T-helper 17 cell (primary cell): ENCODE results near the gene C7orf57. TPM values are rescaled to one million over a fixed set of nuclear protein-coding genes. Genes with fewer than 3 reads are reported as not detected.
"Not testable (repeated sequence)": the region's sequence is repeated elsewhere in the genome, so short reads cannot be mapped to it uniquely, and the experiment has no call there.

Source experiments
- ATAC-seq: fragments of 150-1000 bp; cut with Tn5 transposase; 2 replicates; pipeline ENCODE4 v1.10.0; 2021; ENCODE audit warnings: mild to moderate bottlenecking, moderate library complexity
- DNase-seq, 3 donors: peaks; one replicate each; pipeline versions ENCODE4 v3.0.0 to v3.0.0-alpha.2; 2020 to 2021
- H3K9me3 ChIP-seq: one replicate; pipeline ENCODE4 v1.7.0; 2013; ENCODE audit warnings: low read length, mild to moderate bottlenecking; ENCODE audit not compliant: control insufficient read depth, poor library complexity, severe bottlenecking
- H3K27ac Mint-ChIP-seq: one replicate; pipeline ENCODE4 v1.8.0; 2022; ENCODE audit warnings: mild to moderate bottlenecking, moderate library complexity, mixed read lengths
- H3K27me3 Mint-ChIP-seq: one replicate; pipeline ENCODE4 v1.8.0; 2022; ENCODE audit warnings: mixed read lengths
- H3K36me3 Mint-ChIP-seq: one replicate; pipeline ENCODE4 v1.8.0; 2022; ENCODE audit warnings: low read depth, mixed read lengths
- H3K4me1 Mint-ChIP-seq: one replicate; pipeline ENCODE4 v1.8.0; 2022; ENCODE audit warnings: mild to moderate bottlenecking, mixed read lengths
- H3K4me3 Mint-ChIP-seq: one replicate; pipeline ENCODE4 v1.8.0; 2022; ENCODE audit warnings: mild to moderate bottlenecking, moderate library complexity, mixed read lengths
- total RNA-seq, 4 donors: library from RNA in 2 of 4; stranded (reverse) in 2 of 4; gene quantifications; one replicate each; pipeline ENCODE4 v1.2.3 and lab custom pipeline; 2022 to 2026

C7orf57 gene
- total RNA-seq, 2 donors from 2014 or later = 0.29 to 0.30 TPM

DNA sequence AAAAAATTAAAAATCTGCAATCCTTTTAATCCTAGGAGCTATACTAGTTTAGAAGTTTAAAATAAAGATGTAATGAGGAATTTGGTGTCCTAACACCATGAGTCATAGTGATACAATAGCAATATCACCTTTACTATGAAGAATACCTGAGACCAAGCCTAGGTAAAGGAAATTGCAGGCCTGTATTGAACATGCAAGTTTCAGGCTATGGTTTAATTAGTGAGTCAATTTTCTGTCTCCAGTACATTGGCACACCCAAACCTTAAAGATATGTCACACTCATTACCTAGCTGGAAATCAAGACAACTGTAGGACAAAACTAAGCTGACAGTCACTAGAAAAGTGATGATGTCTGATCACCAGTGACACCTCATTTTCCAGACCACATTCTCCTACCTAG, 47.0 kb downstream of the C7orf57 start:
- H3K36me3 Mint-ChIP-seq, H3K9me3 ChIP-seq, H3K27ac Mint-ChIP-seq, H3K27me3 Mint-ChIP-seq, DNase-seq, H3K4me3 Mint-ChIP-seq, ATAC-seq: not testable (repeated sequence)
- H3K4me1 Mint-ChIP-seq = peaks cover 38% of the 10 kb centered on the region

DNA sequence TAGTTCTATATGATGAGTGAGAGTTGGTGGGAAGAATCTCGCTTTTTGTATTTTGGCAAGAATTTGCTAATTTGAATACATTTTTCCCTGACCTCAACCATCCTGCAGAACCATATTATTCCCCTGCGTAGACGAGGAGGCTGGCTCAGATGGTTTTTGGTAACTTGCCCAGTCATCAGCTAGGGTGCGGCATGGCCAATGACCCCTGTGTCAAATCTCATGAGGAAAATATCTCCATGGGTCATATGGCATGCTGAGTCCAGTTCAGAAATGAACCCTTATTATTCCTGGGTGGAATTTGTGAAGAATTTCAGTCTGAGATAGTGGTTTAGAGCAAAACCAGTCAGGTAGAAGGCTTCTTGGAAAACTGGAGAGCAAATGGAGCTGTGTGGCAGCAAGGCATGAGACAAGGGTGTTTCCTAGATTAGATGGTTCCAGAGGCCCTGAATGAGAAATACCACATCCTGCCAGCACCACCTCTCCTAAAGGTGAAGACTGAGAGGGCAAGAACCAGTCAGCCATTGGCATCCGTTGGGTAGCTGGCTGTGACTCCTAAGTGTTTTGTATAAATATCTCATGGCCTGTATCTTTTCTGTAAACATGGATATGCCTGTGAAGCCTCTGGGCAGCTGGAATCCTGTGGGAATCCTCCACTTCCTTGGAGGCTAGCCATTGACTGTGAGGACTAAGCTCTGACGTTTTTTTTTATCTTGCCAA, 47.9 kb downstream of the C7orf57 start:
- DNase-seq (no peak), ATAC-seq (peak; percentile 40)
- H3K36me3 Mint-ChIP-seq = no peaks in the 10 kb centered on the region
- H3K27ac Mint-ChIP-seq = no peak overlapping the region
- H3K27me3 Mint-ChIP-seq = no peaks in the 10 kb centered on the region
- H3K4me1 Mint-ChIP-seq = peaks cover 43% of the 10 kb centered on the region
- H3K4me3 Mint-ChIP-seq = no peak overlapping the region
- H3K9me3 ChIP-seq = no peaks in the 10 kb centered on the region

DNA sequence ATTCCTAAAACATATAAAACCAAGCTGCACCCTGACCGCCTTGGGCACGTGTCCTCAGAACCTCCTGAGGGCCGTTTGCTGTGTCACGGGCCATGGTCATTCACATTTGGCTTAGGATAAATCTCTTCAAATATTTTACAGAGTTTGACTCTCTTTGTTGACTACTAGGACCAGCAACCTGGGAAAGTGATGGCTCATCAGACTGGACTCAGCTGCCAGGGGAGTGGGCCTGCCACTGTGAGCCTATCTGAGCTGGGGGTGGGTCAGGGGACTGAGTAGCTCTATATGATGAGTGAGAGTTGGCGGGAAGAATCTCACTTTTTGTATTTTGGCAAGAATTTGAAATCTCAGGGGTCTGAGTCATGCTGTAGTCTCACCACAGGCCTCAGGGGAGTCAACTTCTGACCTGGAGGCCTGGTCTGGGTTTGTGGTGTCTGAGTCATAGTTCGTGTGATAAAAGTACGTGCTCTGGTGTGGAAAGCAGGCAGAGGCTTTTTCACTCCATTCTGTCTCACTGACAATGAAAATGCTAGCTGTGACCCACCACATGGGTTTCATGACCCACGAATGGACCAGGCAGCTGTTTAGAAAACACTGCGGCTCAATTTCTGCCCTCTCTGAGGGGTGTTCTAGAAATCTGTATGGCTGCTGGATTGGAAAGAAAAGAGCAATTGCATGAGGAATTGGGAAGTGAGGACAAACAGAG, 49.5 kb downstream of the C7orf57 start:
- ATAC-seq = peak; percentile 21
- Mint-ChIP-seq H3K36me3 (no peaks in the 10 kb centered on the region), H3K27ac (peak overlapping the region; percentile 91)

DNA sequence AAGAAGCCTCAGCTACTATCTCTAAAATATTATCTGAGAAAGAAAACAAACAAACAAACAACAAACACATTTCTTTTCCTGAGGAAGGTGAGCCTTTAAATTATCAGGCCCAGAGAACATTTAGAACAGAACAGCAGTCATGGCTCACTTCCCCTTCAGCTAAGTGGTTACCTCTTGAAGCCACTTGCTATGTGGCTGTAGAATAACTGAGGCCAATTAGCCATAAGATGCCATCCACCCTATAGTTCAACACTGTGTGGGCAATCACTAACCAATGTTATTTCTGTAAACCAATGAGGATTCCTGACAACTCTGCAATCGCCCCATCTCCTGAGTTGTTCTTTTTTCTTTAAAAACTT, 50.1 kb downstream of the C7orf57 start:
- H3K4me1 Mint-ChIP-seq = peaks cover 45% of the 10 kb centered on the region
- peak overlapping the region; percentile 91 for H3K27ac Mint-ChIP-seq
- no peak for DNase-seq

More for the DNA sequence above, 49.5 kb downstream of the C7orf57 start:
- peaks cover 43% of the 10 kb centered on the region for H3K4me1 Mint-ChIP-seq
- no peaks in the 10 kb centered on the region for H3K9me3 ChIP-seq
- DNase-seq = peak in 2 of 3 donors; percentile 26 to 41
- H3K27me3 Mint-ChIP-seq = no peaks in the 10 kb centered on the region
- H3K4me3 Mint-ChIP-seq = peak overlapping the region; percentile 8

DNA sequence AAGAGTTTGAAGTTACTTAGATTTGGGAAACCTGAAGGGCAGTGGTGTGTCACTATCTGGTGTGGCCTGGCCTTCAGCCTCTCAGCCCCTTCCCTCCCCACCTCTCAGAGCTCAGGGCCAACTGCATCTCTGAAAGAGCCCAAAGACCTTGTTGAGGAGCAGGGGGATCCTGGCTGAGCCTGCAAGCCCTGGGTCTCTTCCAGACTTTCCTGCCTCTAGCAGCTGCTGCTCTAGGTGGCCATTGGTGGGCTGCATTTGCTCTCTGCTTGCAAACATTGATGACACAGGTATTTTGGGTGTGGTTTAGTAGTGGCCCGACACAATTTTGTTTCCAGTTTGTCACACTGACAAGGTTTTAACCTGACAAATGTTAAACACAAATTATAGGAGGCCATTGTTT, 50.6 kb downstream of the C7orf57 start:
- Mint-ChIP-seq H3K4me3 (no peak overlapping the region), H3K4me1 (peaks cover 50% of the 10 kb centered on the region), H3K36me3 (peaks cover 2% of the 10 kb centered on the region), H3K27ac (peak overlapping the region; percentile 91), H3K27me3 (no peaks in the 10 kb centered on the region)
- DNase-seq = no peak
- H3K9me3 ChIP-seq = no peaks in the 10 kb centered on the region
- no peak for ATAC-seq

More for the DNA sequence above, 50.1 kb downstream of the C7orf57 start:
- H3K4me3 Mint-ChIP-seq = peak overlapping the region; percentile 8
- H3K36me3 Mint-ChIP-seq = no peaks in the 10 kb centered on the region
- no peaks in the 10 kb centered on the region for H3K27me3 Mint-ChIP-seq
- no peak for ATAC-seq
- H3K9me3 ChIP-seq = no peaks in the 10 kb centered on the region

DNA sequence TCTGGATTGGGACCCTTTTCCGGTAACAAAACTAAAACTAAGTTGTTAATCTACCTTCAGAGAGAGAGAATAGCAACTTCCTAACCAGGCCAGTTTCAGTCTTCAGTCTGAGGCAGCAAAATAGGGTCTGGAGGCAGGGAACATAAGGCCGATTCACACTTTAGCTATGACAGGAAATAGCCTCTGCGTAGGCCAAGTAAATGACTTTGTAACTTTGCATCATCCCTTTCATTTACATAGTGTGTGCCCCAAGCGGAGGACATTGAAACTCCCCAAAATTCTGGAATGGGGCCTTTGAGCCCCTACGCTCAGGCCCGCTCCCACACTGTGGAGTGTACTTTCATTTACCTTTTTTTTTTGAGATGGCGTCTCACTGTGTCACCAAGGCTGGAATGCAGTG, 52.0 kb downstream of the C7orf57 start:
- Mint-ChIP-seq H3K4me3 (peak overlapping the region; percentile 71), H3K27ac (peak overlapping the region; percentile 91), H3K4me1 (peaks cover 60% of the 10 kb centered on the region), H3K27me3 (no peaks in the 10 kb centered on the region), H3K36me3 (peaks cover 2% of the 10 kb centered on the region)
- ATAC-seq (no peak), DNase-seq (no peak)
- H3K9me3 ChIP-seq = no peaks in the 10 kb centered on the region

DNA sequence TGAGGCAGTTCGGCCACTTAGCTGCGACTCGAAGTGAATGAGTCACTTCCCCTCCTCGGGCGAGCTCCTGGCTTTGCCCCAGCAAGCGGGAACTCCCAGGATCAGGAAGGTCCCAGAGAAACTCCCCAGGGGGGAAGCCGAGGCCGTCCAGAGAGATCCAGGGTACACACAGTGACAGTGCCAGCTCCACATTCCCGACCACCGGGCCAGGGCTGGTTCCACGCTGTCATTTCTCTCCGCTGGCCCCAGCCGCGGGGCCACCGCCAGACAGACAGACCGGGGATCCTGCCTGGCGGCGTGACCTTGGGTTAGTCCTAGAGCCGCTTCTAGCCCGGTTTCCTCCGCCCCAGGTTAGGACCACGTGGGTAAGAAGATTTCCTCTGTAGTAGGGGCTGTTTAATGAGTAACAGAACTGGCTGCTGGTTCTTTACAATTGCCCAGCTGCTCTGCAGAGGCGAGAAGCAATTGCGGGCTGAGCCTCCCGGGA, 53.3 kb downstream of the C7orf57 start:
- H3K4me1 Mint-ChIP-seq = peaks cover 56% of the 10 kb centered on the region
- H3K9me3 ChIP-seq = no peaks in the 10 kb centered on the region
- DNase-seq (no peak), ATAC-seq (peak; percentile 75)
- peaks cover 2% of the 10 kb centered on the region for H3K36me3 Mint-ChIP-seq
- peak overlapping the region; percentile 91 for H3K27ac Mint-ChIP-seq
- peak overlapping the region; percentile 91 for H3K4me3 Mint-ChIP-seq
- no peaks in the 10 kb centered on the region for H3K27me3 Mint-ChIP-seq

DNA sequence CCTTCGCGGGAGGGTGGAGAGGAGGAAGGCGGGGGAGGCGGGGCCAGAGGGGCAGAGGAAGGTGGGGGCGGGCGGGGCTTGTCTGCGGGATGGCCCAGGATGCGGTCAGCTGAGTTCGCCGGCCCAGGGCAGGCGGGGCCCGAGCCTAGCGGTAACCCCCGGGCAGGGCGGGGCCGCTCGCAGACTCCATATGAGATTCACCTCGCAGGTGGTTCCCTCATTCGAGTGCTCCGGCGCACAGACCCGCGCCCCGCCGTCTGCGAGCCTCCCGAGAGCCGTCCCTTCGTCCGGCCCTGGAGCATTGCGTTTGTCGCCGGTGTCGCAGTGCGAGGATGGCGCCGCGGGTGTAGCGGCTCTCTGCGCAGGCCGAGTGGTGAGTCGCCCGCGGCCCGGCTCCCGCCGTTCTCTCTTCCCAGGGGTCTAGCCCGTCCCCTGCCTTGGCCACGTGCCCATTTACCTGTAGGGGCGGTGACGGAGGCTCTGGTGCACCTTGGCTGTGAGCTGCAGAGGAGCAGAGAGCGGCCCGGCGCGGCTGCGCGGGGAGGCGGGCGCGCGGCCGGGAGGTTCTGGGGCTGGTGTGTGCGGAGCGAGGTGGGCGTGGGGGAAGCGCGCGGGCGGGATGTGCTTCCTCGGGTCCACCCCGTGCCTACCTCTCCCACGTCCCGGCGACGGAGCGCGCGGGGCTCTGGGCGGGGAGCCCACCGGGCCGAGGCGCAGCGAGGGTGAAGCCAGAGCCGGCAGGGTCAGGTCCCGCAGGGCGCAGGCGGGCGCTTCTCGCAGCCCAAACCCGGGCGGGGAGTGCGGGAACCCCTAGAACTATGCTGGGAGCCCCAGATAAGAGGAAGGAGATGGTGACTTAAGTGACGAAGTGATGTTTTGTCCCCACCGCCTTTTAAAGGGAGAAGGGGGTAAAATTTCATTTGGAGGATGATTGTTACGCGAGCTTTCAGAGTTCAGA, 54.0 kb downstream of the C7orf57 start, which contains the start of gene UPP1:
UPP1 (plus strand) TSS at position 220 of the 958 bp plus-strand sequence. CDS start 5,519 bp downstream, outside the sequence.
- Mint-ChIP-seq H3K4me3 (peak within 1 kb of the TSS; percentile 91), H3K36me3 (peaks cover 2% of the 10 kb centered on the region), H3K4me1 (peaks cover 58% of the 10 kb centered on the region), H3K27me3 (no peaks in the 10 kb centered on the region), H3K27ac (peak within 1 kb of the TSS; percentile 91)
- DNase-seq (peak; percentile 79 to 88 (median 88)), ATAC-seq (peak; percentile 86)
- H3K9me3 ChIP-seq = no peaks in the 10 kb centered on the region

DNA sequence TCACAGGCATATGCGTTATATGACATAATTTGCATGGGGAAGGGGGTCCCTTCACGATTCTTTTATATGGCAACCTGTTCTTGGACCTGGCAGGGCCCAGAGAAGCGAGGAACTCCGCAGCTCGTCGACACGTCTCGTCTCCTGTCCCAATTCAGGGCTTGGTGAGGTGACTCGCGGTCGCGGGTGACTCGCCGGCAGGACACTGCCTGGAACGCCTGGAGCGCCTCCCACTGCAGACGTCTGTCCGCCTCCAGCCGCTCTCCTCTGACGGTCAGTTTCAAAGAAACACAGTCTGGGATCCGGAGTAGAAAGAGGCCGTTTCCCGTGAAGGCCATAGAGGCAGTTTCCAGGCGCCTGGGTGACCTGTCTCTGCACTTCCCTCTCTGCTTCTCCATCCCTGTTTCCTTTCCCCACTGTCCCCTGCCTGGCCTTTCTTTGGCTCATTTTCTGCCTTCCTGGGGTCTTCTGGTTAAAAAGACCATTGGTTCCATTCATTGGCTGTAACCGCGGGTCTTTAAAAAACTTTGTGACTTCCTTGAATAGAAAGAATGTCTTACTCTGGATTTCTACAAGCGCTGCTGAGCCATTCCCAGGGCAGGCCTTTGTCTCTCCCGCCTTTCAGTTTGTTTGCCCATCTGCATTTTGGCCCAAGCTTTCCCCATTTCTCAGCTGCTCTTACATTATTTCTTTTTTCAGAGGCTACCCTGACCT, 54.9 kb downstream of the C7orf57 start:
- ATAC-seq (no peak), DNase-seq (no peak)
- Mint-ChIP-seq H3K4me3 (peak overlapping the region; percentile 91), H3K36me3 (peaks cover 6% of the 10 kb centered on the region), H3K27me3 (no peaks in the 10 kb centered on the region), H3K4me1 (peaks cover 58% of the 10 kb centered on the region), H3K27ac (peak overlapping the region; percentile 91)
- H3K9me3 ChIP-seq = no peaks in the 10 kb centered on the region

DNA sequence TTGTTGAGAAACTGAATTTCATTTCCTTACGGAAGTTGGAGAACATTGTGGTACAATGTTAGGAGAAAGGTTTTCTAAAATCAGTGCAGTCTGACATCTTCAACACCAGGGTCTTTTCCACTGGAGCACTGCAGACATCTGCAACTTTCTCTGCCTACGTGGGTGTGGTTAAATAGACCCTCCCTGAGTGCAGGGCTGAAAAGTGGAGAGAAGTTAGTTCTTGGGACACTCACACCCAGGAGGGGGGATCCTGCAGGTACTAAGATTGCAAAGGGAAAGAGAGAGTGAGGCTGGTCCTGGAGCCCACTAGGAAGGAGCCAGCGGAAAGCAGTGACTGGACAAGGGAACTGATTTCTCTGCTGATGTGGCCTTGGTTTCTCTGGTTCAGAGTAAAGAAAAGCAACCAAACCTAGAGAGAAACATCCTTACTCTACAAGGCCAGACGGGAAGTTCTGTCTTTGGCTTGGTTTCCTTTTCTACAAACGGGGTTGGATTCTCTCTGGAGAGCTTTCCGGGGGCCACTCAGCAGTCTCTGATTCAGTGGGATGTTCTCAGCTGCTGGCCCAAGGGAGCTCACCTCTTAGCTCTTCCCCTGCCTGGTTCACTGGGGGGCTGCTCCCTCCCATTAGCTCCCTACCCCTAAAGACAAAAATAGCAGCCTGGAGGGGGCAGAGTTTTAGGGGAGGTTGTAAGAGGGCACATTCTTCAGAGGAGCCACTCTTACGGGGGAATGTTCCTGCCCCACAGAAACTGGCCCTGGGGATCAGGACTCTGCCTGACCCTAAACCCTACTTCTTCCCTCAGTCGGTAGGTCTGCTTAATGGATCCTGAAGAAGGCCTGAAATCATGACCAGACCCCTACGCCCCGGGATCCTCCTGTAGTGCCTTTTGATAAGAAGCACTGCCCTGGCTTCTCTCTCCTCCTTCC, 56.4 kb downstream of the C7orf57 start:
- DNase-seq = no peak
- H3K9me3 ChIP-seq = no peaks in the 10 kb centered on the region
- ATAC-seq = no peak
- H3K4me1 Mint-ChIP-seq = peaks cover 59% of the 10 kb centered on the region
- no peaks in the 10 kb centered on the region for H3K27me3 Mint-ChIP-seq
- H3K4me3 Mint-ChIP-seq = peak overlapping the region; percentile 15
- H3K36me3 Mint-ChIP-seq = peaks cover 13% of the 10 kb centered on the region
- peak overlapping the region; percentile 95 for H3K27ac Mint-ChIP-seq

DNA sequence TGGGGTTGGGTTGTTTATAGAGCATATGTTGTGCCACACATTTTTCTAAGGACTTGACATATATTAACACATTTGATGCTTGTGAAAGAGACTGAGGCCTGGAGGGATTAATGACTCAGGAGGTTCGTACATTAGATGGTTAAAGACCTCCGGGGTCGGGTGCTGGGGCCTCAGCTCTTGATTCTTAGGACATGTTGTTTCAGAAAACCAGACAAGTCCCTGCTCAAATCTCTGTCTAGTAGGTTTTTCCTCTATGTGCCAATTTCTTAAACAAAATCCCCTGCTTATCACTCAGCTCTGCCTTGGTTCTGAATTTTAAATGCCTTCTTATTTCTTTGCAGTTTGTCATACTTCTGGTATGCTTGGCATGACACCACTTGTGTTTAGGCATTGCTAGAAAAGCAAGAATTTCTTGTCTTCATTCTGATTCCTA, 59.5 kb downstream of the C7orf57 start:
- no peaks in the 10 kb centered on the region for H3K27me3 Mint-ChIP-seq
- no peaks in the 10 kb centered on the region for H3K9me3 ChIP-seq
- ATAC-seq = no peak
- no peak for DNase-seq
- H3K4me3 Mint-ChIP-seq = no peak overlapping the region
- H3K4me1 Mint-ChIP-seq = peaks cover 71% of the 10 kb centered on the region
- H3K36me3 Mint-ChIP-seq = peaks cover 15% of the 10 kb centered on the region
- H3K27ac Mint-ChIP-seq = peak overlapping the region; percentile 95
